Stimulated activated CD8-positive, alpha-beta memory T cell treated with anti-CD3 and anti-CD28 coated beads, Interleukin-15, amount 100 ng/mL, for 24 hours (primary cell): ENCODE results near the gene FGA.

Experiments
- DNase-seq: peaks from one replicate; pipeline ENCODE4 v3.0.0-alpha.2; 2020; ENCODE audit warnings: low read depth

Gene FGA

GRCh38 chr4:154590329-154591006 lies at the start of gene FGA:
Gene FGA (minus strand): TSS chr4:154590742. CDS start chr4:154590687, 55 bp downstream.
- no peak for DNase-seq

- no peak for DNase-seq
These were observed 43.5 kb upstream of the FGA start for GRCh38 chr4:154634058-154634457.

DNA sequence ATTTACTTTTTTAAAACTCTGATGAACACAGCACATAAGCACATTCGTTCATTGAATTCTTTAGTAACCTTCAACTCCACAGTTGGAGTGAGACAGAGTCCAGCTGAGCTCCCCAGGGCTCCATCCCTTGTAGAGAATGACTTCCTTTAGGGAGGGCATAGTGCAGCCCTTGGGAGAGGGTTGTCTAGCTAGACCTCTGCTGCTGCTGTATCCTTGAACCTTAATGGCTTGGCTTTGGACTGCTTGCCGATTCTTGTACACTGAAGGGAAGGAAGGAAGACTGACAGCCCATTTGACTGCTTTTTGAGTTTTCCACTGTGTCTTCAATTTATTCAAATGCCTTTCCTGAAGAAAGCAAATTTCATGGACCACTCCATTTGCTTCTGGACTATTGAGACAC lies 41.3 kb upstream of the FGA start:
- no peak for DNase-seq

DNA sequence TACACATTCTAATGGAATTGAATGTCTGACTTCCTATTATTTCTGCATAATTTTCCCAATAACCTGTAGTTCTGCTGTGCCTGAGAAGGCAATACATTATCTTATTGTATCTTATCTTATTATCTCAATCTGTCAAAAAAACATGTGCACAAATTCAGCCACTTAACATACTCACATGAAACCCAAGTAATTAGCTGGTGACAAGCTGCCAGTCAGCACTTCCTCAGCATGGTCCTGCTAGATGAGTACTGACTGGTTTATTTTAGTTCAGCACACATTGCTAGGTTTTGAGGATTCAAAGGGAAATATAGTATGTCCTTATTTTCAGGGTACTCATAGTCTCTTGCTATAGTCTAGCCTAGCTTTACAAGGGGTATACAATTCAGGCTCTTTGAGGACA lies 39.8 kb upstream of the FGA start:
- DNase-seq: no peak

GRCh38 chr4:154626793-154627484 lies 36.4 kb upstream of the FGA start:
- no peak for DNase-seq

- no peak for DNase-seq
These were observed 35.4 kb upstream of the FGA start for GRCh38 chr4:154625971-154626370.

DNA sequence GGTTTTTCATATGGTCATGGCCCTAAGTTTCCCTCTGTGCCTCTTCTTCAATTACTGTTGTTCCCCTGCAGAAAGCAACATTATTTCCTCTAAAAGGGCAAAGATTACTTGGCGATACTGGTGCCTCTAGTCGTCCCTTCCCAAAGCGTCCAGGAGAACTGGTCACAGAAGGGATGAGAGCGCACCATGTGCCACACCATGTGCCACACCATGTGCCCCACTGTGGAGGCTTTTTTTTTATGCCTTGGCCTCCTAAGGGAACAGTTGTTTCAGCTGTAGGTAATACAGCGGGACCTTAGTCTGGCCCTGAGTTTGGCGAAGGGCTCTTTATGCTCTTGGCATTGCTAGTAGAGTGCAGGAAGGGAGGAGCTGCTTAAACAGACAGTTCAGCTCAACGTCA lies 33.5 kb upstream of the FGA start:
- no peak for DNase-seq

- no peak for DNase-seq
These were observed 32.9 kb upstream of the FGA start for GRCh38 chr4:154623436-154623835.

- no peak for DNase-seq
These were observed 32.1 kb upstream of the FGA start for GRCh38 chr4:154622598-154622997.

- no peak for DNase-seq
These were observed 29.6 kb upstream of the FGA start for GRCh38 chr4:154620111-154620510.

DNA sequence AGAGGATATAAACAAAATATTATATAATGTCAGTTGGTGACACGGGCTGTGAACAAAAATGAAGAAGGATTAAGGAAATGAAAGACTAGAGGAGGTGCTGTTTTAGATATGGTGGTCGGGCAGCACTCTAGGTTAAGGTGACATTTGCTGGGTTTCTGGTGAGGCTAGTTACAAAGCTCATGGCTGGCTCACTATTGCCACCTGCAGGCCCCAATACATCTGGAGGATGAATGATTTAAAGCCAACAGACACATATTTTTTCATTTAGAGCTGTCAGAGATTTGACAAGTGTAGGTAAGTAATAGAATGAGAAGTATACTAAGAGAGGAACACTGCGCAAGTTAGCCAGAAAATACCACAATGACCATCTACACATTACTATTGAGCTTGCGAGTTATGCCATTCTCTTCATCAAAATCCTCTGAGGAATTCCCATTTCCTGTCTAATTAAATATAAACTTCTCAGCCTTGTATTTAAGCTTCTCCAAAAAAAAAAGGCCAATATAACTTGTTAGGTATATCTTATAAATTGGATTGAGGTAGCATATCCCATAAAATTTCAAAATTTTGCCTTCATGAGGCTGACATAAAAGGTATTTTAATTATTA lies 28.3 kb upstream of the FGA start:
- no peak for DNase-seq

GRCh38 chr4:154617820-154618317 lies 27.3 kb upstream of the FGA start:
- DNase-seq: no peak

DNA sequence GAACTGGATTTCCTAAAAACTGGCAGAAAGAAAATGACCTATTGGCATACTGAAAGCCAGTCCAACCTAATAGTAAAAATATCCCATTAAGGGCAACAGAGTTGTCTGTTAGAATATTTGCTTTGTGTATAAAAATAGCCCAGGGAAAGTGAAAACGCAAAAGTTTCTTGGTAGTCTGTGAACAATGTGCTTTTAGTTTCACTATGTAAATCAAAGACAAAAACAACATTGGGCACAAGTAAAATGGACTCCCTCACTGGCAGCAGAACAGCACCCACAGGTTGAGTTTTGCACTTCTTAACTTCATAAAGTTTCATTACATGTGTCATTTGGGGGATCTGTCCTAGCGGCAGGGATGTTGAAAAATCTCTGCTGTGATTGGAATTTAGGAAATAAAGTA lies 26.2 kb upstream of the FGA start:
- DNase-seq: no peak

DNA sequence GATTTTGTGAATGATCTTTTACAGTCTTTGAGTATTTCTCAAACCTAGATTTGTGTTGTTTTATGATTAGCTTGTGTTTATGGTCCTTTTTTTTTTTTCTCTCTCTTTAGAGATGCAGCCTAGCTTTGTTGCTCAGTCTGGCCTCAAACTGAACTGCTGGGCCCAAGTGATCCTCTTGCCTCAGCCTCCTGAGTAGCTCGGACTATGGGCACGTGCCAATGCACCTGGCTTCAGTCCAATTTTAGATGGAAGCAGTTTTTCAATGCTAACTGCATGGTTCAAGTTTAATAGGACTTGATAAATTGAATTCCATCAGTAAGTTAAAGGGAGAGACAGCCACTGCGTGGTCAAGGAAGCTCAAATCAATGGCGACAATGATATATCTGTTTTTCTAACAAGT lies 25.7 kb upstream of the FGA start:
- no peak for DNase-seq

GRCh38 chr4:154615211-154615610 lies 24.7 kb upstream of the FGA start:
- no peak for DNase-seq

DNA sequence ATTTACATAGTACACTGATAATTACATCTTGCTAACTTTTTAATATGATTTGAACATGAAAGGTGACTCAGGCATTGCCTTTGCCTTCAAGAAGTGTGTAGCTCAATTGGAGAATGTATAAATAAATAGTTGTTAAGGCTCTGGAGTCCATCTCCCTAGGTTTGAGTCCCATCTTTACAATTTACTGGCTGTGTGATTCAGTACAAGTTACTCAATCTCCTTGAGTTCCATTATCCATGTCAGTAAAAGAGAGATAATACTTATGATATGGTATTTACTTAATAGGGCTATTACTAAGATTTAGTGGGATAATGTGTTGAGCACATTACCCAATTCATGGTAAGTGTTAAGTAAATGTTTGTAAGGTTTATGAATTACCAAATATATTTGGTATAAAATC lies 23.8 kb upstream of the FGA start:
- DNase-seq: no peak

GRCh38 chr4:154612472-154613414 lies 22.2 kb upstream of the FGA start, which contains the start of gene FGG:
Gene FGG (minus strand): TSS chr4:154612656. CDS start chr4:154612609, 47 bp downstream.
- DNase-seq: no peak

DNA sequence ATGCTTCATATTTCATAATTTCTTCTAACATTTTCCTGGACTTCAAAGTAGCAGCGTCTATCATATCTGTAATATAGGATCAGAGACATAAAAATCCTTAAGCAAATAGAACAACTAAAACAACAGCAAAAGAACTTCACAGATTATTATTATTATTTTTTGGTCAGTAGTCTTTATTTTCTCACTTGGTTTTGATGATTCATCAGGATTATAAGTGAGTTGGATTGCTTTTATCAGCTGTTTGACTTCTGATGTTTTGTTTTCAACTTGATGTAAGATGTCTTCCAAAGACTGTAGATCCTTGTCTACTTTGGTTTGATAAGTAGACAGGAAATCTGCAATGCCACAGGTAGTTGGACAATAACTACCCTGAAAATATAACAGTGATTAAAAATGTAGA lies 21.3 kb upstream of the FGA start:
- no peak for DNase-seq

GRCh38 chr4:154610582-154610981 lies 20.0 kb upstream of the FGA start:
- DNase-seq: no peak

- DNase-seq: no peak
These were observed 19.0 kb upstream of the FGA start for GRCh38 chr4:154609532-154609931.

GRCh38 chr4:154608361-154609252 lies 18.1 kb upstream of the FGA start:
- DNase-seq: no peak
